Pancreas (tissue), 10 donors: ENCODE measurements around the gene ASIC3. TPM values are rescaled to one million over a fixed set of nuclear protein-coding genes. Genes with fewer than 3 reads are reported as not detected.

Experiments
- ATAC-seq, 4 donors: fragments of 200-7000 bp; cut with Tn5 transposase; one replicate each; pipeline versions ENCODE4 v1.8.0 to v1.9.1; 2020; ENCODE audit warnings: mild to moderate bottlenecking in 4 of 4, moderate library complexity in 4 of 4
- DNase-seq, 6 donors: peaks; one replicate each; pipeline ENCODE4 v3.0.0-alpha.2; 2020
- FAIRE-seq: peaks from 2 replicates; lab custom pipeline; 2012; peaks lifted over from hg19 to GRCh38; lab: Jason Lieb, UNC
- H3K27ac ChIP-seq, 4 donors: fragments of 200-600 bp; sonication (generic); 1 replicate in 3 of 4; 2 replicates in 1 of 4; pipeline versions ENCODE4 v1.5.0 to v1.8.0; 2020
- H3K27me3 ChIP-seq, 4 donors: fragments of 200-600 bp; one replicate each; pipeline ENCODE4 v1.8.0; 2021
- H3K36me3 ChIP-seq, 3 donors: fragments of 200-600 bp; sonication (generic) in 1 of 3; one replicate each; pipeline versions ENCODE4 v1.5.0 to v1.8.0; 2020 to 2021
- H3K4me1 ChIP-seq, 3 donors: fragments of 200-600 bp; one replicate each; pipeline ENCODE4 v1.8.0; 2021
- H3K4me3 ChIP-seq, 4 donors: fragments of 200-600 bp; sonication (generic) in 2 of 4; one replicate each; pipeline versions ENCODE4 v1.5.0 to v1.8.0; 2020 to 2021
- H3K9me3 ChIP-seq, 4 donors: fragments of 200-600 bp; one replicate each; pipeline ENCODE4 v1.8.0; 2021
- WGBS, 2 donors: extraction: QIAGEN DNeasy Blood & Tissue Kit; methylation state at CpG; one replicate each; pipeline ENCODE4 v1.1.7; 2013; 5-methylcytosine and 5-hydroxymethylcytosine counted together
- intact Hi-C, 3 donors: fragments of 100-400 bp; cut with DNase I; formaldehyde crosslinking; loops; one replicate each; pipeline versions ENCODE4 v1.11.1 to v1.14.2; 2022
- polyA plus RNA-seq, 2 donors: library from polyadenylated mRNA; stranded (reverse); fragments of 200-250 nt; gene quantifications; one replicate each; pipeline ENCODE4 v1.2.3, GENCODE V29; 2013
- total RNA-seq, 6 donors: library from RNA; stranded (reverse); fragmentation: NEBNext Ultra II Directional in 4 of 6; extraction: Animal tissue kit (Norgen Biotek cat#: 25700) in 4 of 6; gene quantifications; one replicate each; pipeline versions ENCODE4 v1.2.1 to v1.2.4, GENCODE V29; 2021 to 2023
- TF ChIP-seq, protein P1 (sequence below), 4 donors: fragments of 200-600 bp; sonication (generic) in 3 of 4; IDR thresholded peaks; one replicate each; pipeline versions ENCODE4 v1.5.0 to v1.8.0; 2021; ENCODE audit warnings: antibody characterized with exemption in 4 of 4
- donor health status: healthy with polysubstance abuse.
- donor health status: DM: no; HTN: no; CAD: no; lungs with moderate emphysema.
- donor health status: DM: no; HTN: no; CAD: no.
- donor health status: control.
- donor health status: control.
- donor health status: Bipolar disorder and iron deficiency.
- donor health status: DM: yes; HTN: yes; CAD: no.
- donor health status: DM: no; HTN: no; CAD: no.
- donor health status: DM: no; HTN: no; CAD: no.
- donor health status: DM: yes; HTN: yes; CAD: no.

The ASIC3 gene
- total and polyA plus RNA-seq, 8 donors: 0.47 to 8.7 (median 0.83) TPM

DNA sequence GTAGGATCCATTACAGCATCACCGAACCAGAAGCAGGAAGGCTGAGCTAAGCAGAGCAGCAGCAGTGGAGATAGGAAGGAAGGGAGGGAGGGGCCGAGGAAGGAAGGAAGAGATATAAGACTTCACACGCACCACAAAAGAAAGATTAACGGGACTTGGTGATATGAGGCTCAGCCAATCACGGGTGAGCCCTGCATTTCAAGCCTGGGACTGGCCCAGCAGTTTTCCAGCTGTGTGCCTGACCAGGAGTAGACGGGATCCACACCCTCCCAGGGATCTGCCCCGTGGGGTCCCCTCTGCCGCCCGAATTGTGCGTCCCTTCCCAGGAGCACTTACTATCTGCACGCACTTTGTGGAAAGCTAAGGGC, 40.2 kb upstream of the ASIC3 start:
- TF ChIP-seq, protein P1, sequence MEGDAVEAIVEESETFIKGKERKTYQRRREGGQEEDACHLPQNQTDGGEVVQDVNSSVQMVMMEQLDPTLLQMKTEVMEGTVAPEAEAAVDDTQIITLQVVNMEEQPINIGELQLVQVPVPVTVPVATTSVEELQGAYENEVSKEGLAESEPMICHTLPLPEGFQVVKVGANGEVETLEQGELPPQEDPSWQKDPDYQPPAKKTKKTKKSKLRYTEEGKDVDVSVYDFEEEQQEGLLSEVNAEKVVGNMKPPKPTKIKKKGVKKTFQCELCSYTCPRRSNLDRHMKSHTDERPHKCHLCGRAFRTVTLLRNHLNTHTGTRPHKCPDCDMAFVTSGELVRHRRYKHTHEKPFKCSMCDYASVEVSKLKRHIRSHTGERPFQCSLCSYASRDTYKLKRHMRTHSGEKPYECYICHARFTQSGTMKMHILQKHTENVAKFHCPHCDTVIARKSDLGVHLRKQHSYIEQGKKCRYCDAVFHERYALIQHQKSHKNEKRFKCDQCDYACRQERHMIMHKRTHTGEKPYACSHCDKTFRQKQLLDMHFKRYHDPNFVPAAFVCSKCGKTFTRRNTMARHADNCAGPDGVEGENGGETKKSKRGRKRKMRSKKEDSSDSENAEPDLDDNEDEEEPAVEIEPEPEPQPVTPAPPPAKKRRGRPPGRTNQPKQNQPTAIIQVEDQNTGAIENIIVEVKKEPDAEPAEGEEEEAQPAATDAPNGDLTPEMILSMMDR (IDR thresholded peaks at IDR 0.05): no peak
- peaks cover 0 to 3% (median 0%) of the 10 kb centered on the region in 3 donors for H3K4me1 ChIP-seq
- no peaks in the 10 kb centered on the region for H3K36me3 ChIP-seq
- ATAC-seq: peak in 3 of 4 donors; percentile 9 to 20 (median 17)
- H3K4me3 ChIP-seq: peak overlapping the region in 2 of 4 donors; percentile 22 to 39
- H3K9me3 ChIP-seq: no peaks in the 10 kb centered on the region
- 39 to 41% methylated on average over 11 of the region's 11 CpGs for WGBS, 2 donors
- H3K27me3 ChIP-seq: no peaks in the 10 kb centered on the region
- H3K27ac ChIP-seq: no peak overlapping the region
- DNase-seq: peak in 1 of 6 donors; percentile 33
- no peak for FAIRE-seq
- intact Hi-C loops: no loop called here

DNA sequence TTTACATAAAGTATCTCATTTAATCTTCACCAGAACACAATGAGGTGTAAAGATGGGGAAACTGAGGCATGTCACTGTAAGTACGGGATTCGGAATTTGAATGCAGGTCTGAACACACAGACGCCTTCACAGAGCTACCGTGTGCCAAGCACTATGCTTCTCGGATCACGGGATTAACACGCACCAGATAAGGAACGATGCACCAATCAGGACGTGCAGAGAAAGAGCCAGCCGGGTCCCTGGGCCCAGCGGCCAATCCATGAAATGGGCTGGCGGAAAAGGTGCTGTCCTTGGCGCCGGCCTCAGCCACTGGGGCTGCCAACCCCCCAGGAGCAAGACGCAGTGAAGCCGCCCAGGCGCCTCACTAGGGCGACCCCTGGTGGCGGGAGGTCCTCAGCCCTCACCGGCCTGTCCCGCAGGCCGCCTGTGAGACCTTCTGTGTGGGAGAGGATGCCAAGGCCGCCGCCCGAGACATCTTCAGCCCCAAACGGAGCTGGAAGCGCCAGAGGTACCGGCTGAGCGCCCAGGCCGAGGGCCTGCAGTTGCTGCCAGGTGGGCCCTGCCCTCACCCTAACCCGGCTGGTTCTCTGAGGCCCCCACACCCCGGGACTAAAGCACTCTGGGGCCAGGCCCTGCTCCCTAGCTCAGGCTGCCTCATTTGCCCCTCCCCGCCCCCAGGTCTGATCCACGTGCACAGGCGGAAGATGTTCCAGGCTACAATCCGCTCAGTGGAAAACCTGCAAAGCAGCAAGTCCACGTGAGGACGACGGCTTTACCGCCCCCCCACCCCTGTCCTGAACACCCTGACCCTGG, 39.6 kb upstream of the ASIC3 start:
- H3K4me1 ChIP-seq: peaks cover 0 to 9% (median 0%) of the 10 kb centered on the region in 3 donors
- intact Hi-C loops: no loop called here
- FAIRE-seq (no peak), ATAC-seq (peak; percentile 81 to 87 (median 86)), DNase-seq (peak; percentile 36 to 91 (median 78))
- WGBS, 2 donors: 25 to 28% methylated on average over 35 to 40 of the region's 40 CpGs
- no peak overlapping the region for H3K27ac ChIP-seq
- TF ChIP-seq, protein P1 (IDR thresholded peaks at IDR 0.05): peak; percentile 68 to 83 (median 78)
- H3K36me3 ChIP-seq: no peaks in the 10 kb centered on the region
- H3K27me3 ChIP-seq: no peaks in the 10 kb centered on the region
- H3K4me3 ChIP-seq: peak overlapping the region in 2 of 4 donors; percentile 22 to 39
- H3K9me3 ChIP-seq: no peaks in the 10 kb centered on the region

DNA sequence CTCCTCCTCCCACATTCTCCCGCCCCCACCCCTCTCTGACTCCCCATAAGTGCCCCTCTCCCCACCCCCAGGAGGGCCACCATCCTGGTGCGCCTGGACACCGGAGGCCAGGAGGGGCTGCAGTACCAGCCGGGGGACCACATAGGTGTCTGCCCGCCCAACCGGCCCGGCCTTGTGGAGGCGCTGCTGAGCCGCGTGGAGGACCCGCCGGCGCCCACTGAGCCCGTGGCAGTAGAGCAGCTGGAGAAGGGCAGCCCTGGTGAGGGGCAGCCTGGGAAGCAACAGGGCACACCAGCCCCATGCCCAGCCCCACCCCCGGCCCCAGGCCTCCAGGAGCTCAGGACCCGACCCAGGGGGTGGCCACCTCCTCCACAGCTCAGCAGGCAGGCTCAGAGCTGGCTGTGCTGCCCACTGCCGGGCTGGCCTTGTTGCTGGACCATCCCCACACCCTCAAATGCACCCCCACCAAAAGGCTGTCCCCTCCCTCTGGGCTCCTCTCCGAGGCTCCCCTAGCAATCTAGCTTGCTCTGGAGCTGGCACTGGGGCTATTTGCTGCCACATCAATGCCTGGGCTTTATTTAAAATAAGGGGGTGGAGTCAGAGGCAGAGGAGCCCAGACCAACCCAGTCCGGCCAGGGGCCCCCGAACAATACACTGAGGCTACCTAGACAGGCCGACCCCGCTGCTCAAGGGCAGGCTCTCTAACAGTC, 38.8 kb upstream of the ASIC3 start:
- TF ChIP-seq, protein P1 (IDR thresholded peaks at IDR 0.05): no peak
- FAIRE-seq: no peak
- Histone ChIP-seq H3K4me3 (no peak overlapping the region), H3K27me3 (no peaks in the 10 kb centered on the region), H3K4me1 (peaks cover 0 to 13% (median 0%) of the 10 kb centered on the region in 3 donors), H3K27ac (no peak overlapping the region), H3K36me3 (no peaks in the 10 kb centered on the region), H3K9me3 (no peaks in the 10 kb centered on the region)
- DNase-seq: peak in 1 of 6 donors; percentile 74
- no peak for ATAC-seq
- intact Hi-C loops: no loop called here
- WGBS, 2 donors: 41 to 43% methylated on average over 18 to 22 of the region's 22 CpGs

DNA sequence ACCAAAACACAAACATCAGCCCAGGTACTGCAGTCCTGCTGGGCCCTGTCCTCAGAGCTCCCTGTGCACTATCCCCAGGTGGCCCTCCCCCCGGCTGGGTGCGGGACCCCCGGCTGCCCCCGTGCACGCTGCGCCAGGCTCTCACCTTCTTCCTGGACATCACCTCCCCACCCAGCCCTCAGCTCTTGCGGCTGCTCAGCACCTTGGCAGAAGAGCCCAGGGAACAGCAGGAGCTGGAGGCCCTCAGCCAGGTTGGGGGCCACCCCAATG, 38.4 kb upstream of the ASIC3 start:
- H3K4me1 ChIP-seq: peaks cover 0 to 13% (median 0%) of the 10 kb centered on the region in 3 donors
- H3K27ac ChIP-seq: no peak overlapping the region
- H3K36me3 ChIP-seq: no peaks in the 10 kb centered on the region
- 17 to 18% methylated on average over 7 of the region's 7 CpGs for WGBS, 2 donors
- TF ChIP-seq, protein P1 (IDR thresholded peaks at IDR 0.05): no peak
- DNase-seq (peak in 1 of 6 donors; percentile 57), ATAC-seq (no peak), FAIRE-seq (no peak)
- no peaks in the 10 kb centered on the region for H3K27me3 ChIP-seq
- intact Hi-C loops: no loop called here
- no peaks in the 10 kb centered on the region for H3K9me3 ChIP-seq
- no peak overlapping the region for H3K4me3 ChIP-seq
